ENCODE measurements around the gene EXOC6B.

- TF ChIP-seq CTCF (IDR thresholded peaks at IDR 0.05 in 2 of 3, conservative IDR thresholded peaks at IDR 0.05 in 1 of 3; ENCODE audit: control insufficient read depth in 2 of 3, extremely low read depth in 1 of 3, insufficient read depth in 1 of 3, low read depth in 3 of 3, low read length in 3 of 3) (no peak), ZNF217 (IDR thresholded peaks at IDR 0.05) (no peak), CREB1 (IDR thresholded peaks at IDR 0.05; ENCODE audit: low read depth) (no peak), CHD1 (IDR thresholded peaks at IDR 0.05; ENCODE audit: low read depth, low read length) (no peak), CBX5 (IDR thresholded peaks at IDR 0.05; ENCODE audit: low read depth) (no peak), ESRRA (IDR thresholded peaks at IDR 0.05; ENCODE audit: low read length) (no peak), PRDM15 (CRISPR knock-in tag; IDR thresholded peaks at IDR 0.05) (no peak), POLR2A (IDR thresholded peaks at IDR 0.05; ENCODE audit: low read depth, low read length) (no peak), TCF7 (IDR thresholded peaks at IDR 0.05; ENCODE audit: borderline replicate concordance) (no peak), SP1 (IDR thresholded peaks at IDR 0.05; ENCODE audit: low read depth, low read length) (no peak), POLR2AphosphoS2 (IDR thresholded peaks at IDR 0.05; ENCODE audit: low read depth, low read length) (no peak)
These were observed 223.1 kb downstream of the EXOC6B start for GRCh38 chr2:72602711-72603110.

Data from GM12878 (cell line).